GM19463 (cell line): ENCODE measurements around the gene ACTR5.

Source experiments
- ATAC-seq: cut with Tn5 transposase; IDR thresholded peaks from one replicate; pipeline ENCODE4 v1.9.1; 2021; ENCODE audit warnings: mild to moderate bottlenecking, moderate library complexity; ENCODE audit not compliant: unreplicated experiment

Gene ACTR5

GRCh38 chr20:38728911-38729642 lies 19.2 kb upstream of the ACTR5 start:
- no peak for ATAC-seq

GRCh38 chr20:38729767-38730166 lies 18.5 kb upstream of the ACTR5 start:
- no peak for ATAC-seq

GRCh38 chr20:38730167-38730988 lies 17.9 kb upstream of the ACTR5 start:
- ATAC-seq = no peak

- ATAC-seq = peak; percentile 42
Measured at GRCh38 chr20:38730989-38731737, 17.1 kb upstream of the ACTR5 start.

- ATAC-seq = no peak
Measured at GRCh38 chr20:38731738-38732113, 16.5 kb upstream of the ACTR5 start.

GRCh38 chr20:38732981-38733380 lies 15.3 kb upstream of the ACTR5 start:
- ATAC-seq = no peak

GRCh38 chr20:38735172-38735571 lies 13.1 kb upstream of the ACTR5 start:
- ATAC-seq = no peak

- no peak for ATAC-seq
Measured at GRCh38 chr20:38737887-38738286, 10.4 kb upstream of the ACTR5 start.

- ATAC-seq = no peak
Measured at GRCh38 chr20:38745757-38746156, 2.5 kb upstream of the ACTR5 start.

- ATAC-seq = no peak
Measured at GRCh38 chr20:38747495-38748096, 664 bp upstream of the ACTR5 start.

- ATAC-seq = peak; percentile 25
Measured at GRCh38 chr20:38748861-38749149, 545 bp downstream of the ACTR5 start.

GRCh38 chr20:38751360-38751976 lies 3.2 kb downstream of the ACTR5 start:
- ATAC-seq = no peak

GRCh38 chr20:38752029-38752428 lies 3.8 kb downstream of the ACTR5 start:
- ATAC-seq = no peak

- no peak for ATAC-seq
Measured at GRCh38 chr20:38754924-38755323, 6.7 kb downstream of the ACTR5 start.

- no peak for ATAC-seq
Measured at GRCh38 chr20:38755324-38755910, 7.2 kb downstream of the ACTR5 start.

- ATAC-seq = no peak
Measured at GRCh38 chr20:38757145-38757775, 9.0 kb downstream of the ACTR5 start.

- ATAC-seq = no peak
Measured at GRCh38 chr20:38759106-38759505, 10.8 kb downstream of the ACTR5 start.

- no peak for ATAC-seq
Measured at GRCh38 chr20:38760978-38761377, 12.7 kb downstream of the ACTR5 start.

GRCh38 chr20:38762174-38762573 lies 13.9 kb downstream of the ACTR5 start:
- no peak for ATAC-seq

GRCh38 chr20:38763616-38764015 lies 15.4 kb downstream of the ACTR5 start:
- ATAC-seq = no peak
